GM12878 (cell line): ENCODE results near the gene SHC1. TPM values are rescaled to one million over a fixed set of nuclear protein-coding genes. Genes with fewer than 3 reads are reported as not detected.
A peak's percentile ranks its signal among the peaks of the same experiment; 100 is the strongest.

ENCODE experiments used
- CHD1 ChIP-seq: IDR thresholded peaks from 2 replicates; pipeline ENCODE4 v1.6.1; 2012; ENCODE audit warnings: low read depth, low read length, improper control_type of control experiment
- CHD2 ChIP-seq: IDR thresholded peaks from 2 replicates; pipeline ENCODE4 v1.6.1; 2011; ENCODE audit warnings: low read depth, low read length, improper control_type of control experiment, borderline replicate concordance
- DPF2 ChIP-seq: fragments of 450-650 bp; IDR thresholded peaks from 2 replicates; pipeline ENCODE4 v1.6.1; 2017; ENCODE audit warnings: mild to moderate bottlenecking
- E2F8 ChIP-seq: fragments of 450-650 bp; IDR thresholded peaks from 2 replicates; pipeline ENCODE4 v1.6.1; 2018; ENCODE audit warnings: mild to moderate bottlenecking, low read depth, moderate library complexity; ENCODE audit not compliant: partially characterized antibody
- FOS ChIP-seq: IDR thresholded peaks from 3 replicates; pipeline ENCODE4 v1.6.1; 2011; ENCODE audit warnings: borderline replicate concordance; ENCODE audit not compliant: insufficient read length; ENCODE audit errors: extremely low read depth
- GABPA ChIP-seq: IDR thresholded peaks from 2 replicates; pipeline ENCODE4 v1.6.1; 2014; ENCODE audit warnings: antibody characterized with exemption, low read depth, mild to moderate bottlenecking, inconsistent platforms
- GATAD2B ChIP-seq: fragments of 450-650 bp; conservative IDR thresholded peaks from 2 replicates; pipeline ENCODE4 v1.6.1; 2017; ENCODE audit warnings: low read depth, mild to moderate bottlenecking, moderate library complexity
- JUNB ChIP-seq: IDR thresholded peaks from 2 replicates; pipeline ENCODE4 v1.6.1; 2016; ENCODE audit warnings: antibody characterized with exemption, mild to moderate bottlenecking
- MTA2 ChIP-seq: fragments of 450-650 bp; IDR thresholded peaks from 2 replicates; pipeline ENCODE4 v1.6.1; 2016; ENCODE audit warnings: low read depth, mild to moderate bottlenecking, moderate library complexity
- MYB ChIP-seq: fragments of 150-350 bp; IDR thresholded peaks from 2 replicates; pipeline ENCODE4 v1.6.1; 2014; ENCODE audit warnings: mild to moderate bottlenecking, low read depth, low read length, borderline replicate concordance
- NFYB ChIP-seq: IDR thresholded peaks from 2 replicates; pipeline ENCODE4 v1.6.1; 2011; ENCODE audit warnings: low read depth, mild to moderate bottlenecking, low read length, improper control_type of control experiment, moderate library complexity; ENCODE audit not compliant: insufficient read depth
- PBX3 ChIP-seq: IDR thresholded peaks from 2 replicates; pipeline ENCODE4 v1.6.1; 2011; ENCODE audit warnings: mild to moderate bottlenecking, low read depth, low read length, moderate library complexity; ENCODE audit not compliant: insufficient replicate concordance
- POLR2A ChIP-seq: IDR thresholded peaks from 2 replicates; pipeline ENCODE4 v1.6.1; 2011; ENCODE audit warnings: low read depth, mild to moderate bottlenecking, low read length
- RELB ChIP-seq: fragments of 450-650 bp; IDR thresholded peaks from 2 replicates; pipeline ENCODE4 v1.6.1; 2017; ENCODE audit warnings: low read depth, mild to moderate bottlenecking, moderate library complexity
- TAF1 ChIP-seq: IDR thresholded peaks from 2 replicates; pipeline ENCODE4 v1.6.1; 2011; ENCODE audit warnings: mild to moderate bottlenecking, low read depth, low read length, borderline replicate concordance
- TCF12 ChIP-seq: IDR thresholded peaks from 2 replicates; pipeline ENCODE4 v1.6.1; 2011; ENCODE audit warnings: low read depth, mild to moderate bottlenecking, low read length
- TCF3 ChIP-seq: IDR thresholded peaks from 2 replicates; pipeline ENCODE4 v1.6.1; 2012; ENCODE audit warnings: low read depth, mild to moderate bottlenecking, low read length, borderline replicate concordance; ENCODE audit not compliant: insufficient read depth
- YY1 ChIP-seq: IDR thresholded peaks from 2 replicates; pipeline ENCODE4 v1.6.1; 2011; ENCODE audit warnings: low read depth, mild to moderate bottlenecking, low read length
- ZNF592 ChIP-seq: fragments of 450-650 bp; IDR thresholded peaks from 2 replicates; pipeline ENCODE4 v1.6.1; 2017; ENCODE audit warnings: mild to moderate bottlenecking, moderate library complexity
- ZZZ3 ChIP-seq: IDR thresholded peaks from 2 replicates; pipeline ENCODE4 v1.6.1; 2011; ENCODE audit warnings: low read depth; ENCODE audit not compliant: control insufficient read depth, insufficient read length
- polyA plus RNA-seq, 11 experiments: library from polyadenylated mRNA; depleted of rRNA in 4 of 11; unstranded in 6 of 11; stranded (reverse) in 5 of 11; fragments of >200 nt; fragmentation: Nextera tagmentation in 4 of 11; fragmentation: Illumina TruSeq in 1 of 11; extraction: Ambion mirVana in 4 of 11; extraction: Trizol in 1 of 11; gene quantifications; 1 replicate in 1 of 11; 2 replicates in 10 of 11; pipeline versions ENCODE4 v1.2.1 to v1.2.3, GENCODE V29; 2011 to 2016; ENCODE audit warnings: inconsistent platforms in 2 of 11, missing spikeins in 2 of 11, low read depth in 1 of 11
- total RNA-seq, 4 experiments: library from RNA; depleted of rRNA in 3 of 4; stranded (reverse); fragments of >200 nt in 3 of 4; fragmentation: Illumina TruSeq in 1 of 4; extraction: Trizol in 1 of 4; gene quantifications; 2 replicates each; pipeline versions ENCODE4 v1.2.1 to v1.2.3, GENCODE V29; 2013 to 2021

The SHC1 gene
- total and polyA plus RNA-seq, 10 of the 15 experiments (the other 5 are each of a cell fraction or from before 2014, with no cell fraction given), result 2.6 to 49.3 (median 25.2) TPM

GRCh38 chr1:155001675-155002463, 31.3 kb upstream of the SHC1 start (continued):
- TF ChIP-seq ZNF592 (no peak), FOS (peak; percentile 45), GABPA (no peak), POLR2A (peak; percentile 1; the same call in 1 of the 2 replicates), GATAD2B (peak; percentile 98), CHD1 (no peak), ZZZ3 (no peak), TAF1 (peak; percentile 50; the same call in 1 of the 2 replicates), TCF3 (0 out of 2 replicates have a peak, but pooled peaks have one; percentile 25), CHD2 (peak; percentile 87), MYB (no peak), PBX3 (peak; percentile 96), YY1 (0 out of 2 replicates have a peak, but pooled peaks have one; percentile 28), RELB (peak; percentile 99), JUNB (no peak), MTA2 (peak; percentile 60; the same call in 1 of the 2 replicates), NFYB (peak; percentile 93), TCF12 (no peak), E2F8 (peak; percentile 29), DPF2 (0 out of 2 replicates have a peak, but pooled peaks have one; percentile 15)
